Endothelial cell of umbilical vein (primary cell): ENCODE data around the gene METTL16.

ENCODE experiments used
- EZH2 ChIP-seq: IDR thresholded peaks from 2 replicates; pipeline ENCODE4 v1.6.1; 2012; ENCODE audit warnings: borderline replicate concordance, low read depth, mild to moderate bottlenecking, moderate library complexity, low read length, inconsistent platforms; ENCODE audit not compliant: severe bottlenecking
- POLR2A ChIP-seq: IDR thresholded peaks from 2 replicates; pipeline ENCODE4 v1.6.1; 2012; ENCODE audit warnings: low read depth, mild to moderate bottlenecking, control low read depth, low read length

GRCh38 chr17:2388683-2389055 is 123.0 kb downstream of the METTL16 start:
- TF ChIP-seq EZH2 (no peak), POLR2A (no peak)
